HG02678 (cell line): ENCODE measurements around the gene DNASE1L2.
"Not testable (repeated sequence)": the region's sequence is repeated elsewhere in the genome, so short reads cannot be mapped to it uniquely, and the experiment has no call there.

Source experiments
- ATAC-seq: cut with Tn5 transposase; IDR thresholded peaks from one replicate; pipeline ENCODE4 v1.9.1; 2021; ENCODE audit warnings: mild to moderate bottlenecking, moderate library complexity; ENCODE audit not compliant: unreplicated experiment

The DNASE1L2 gene

GRCh38 chr16:2238150-2238837 is 2.0 kb downstream of the DNASE1L2 start:
- ATAC-seq: no peak

- no peak for ATAC-seq
These were observed 2.8 kb downstream of the DNASE1L2 start for GRCh38 chr16:2238838-2239675.

- ATAC-seq: not testable (repeated sequence)
These were observed 4.1 kb downstream of the DNASE1L2 start for GRCh38 chr16:2240331-2240730.

- no peak for ATAC-seq
These were observed 6.4 kb downstream of the DNASE1L2 start for GRCh38 chr16:2242598-2242997.

DNA sequence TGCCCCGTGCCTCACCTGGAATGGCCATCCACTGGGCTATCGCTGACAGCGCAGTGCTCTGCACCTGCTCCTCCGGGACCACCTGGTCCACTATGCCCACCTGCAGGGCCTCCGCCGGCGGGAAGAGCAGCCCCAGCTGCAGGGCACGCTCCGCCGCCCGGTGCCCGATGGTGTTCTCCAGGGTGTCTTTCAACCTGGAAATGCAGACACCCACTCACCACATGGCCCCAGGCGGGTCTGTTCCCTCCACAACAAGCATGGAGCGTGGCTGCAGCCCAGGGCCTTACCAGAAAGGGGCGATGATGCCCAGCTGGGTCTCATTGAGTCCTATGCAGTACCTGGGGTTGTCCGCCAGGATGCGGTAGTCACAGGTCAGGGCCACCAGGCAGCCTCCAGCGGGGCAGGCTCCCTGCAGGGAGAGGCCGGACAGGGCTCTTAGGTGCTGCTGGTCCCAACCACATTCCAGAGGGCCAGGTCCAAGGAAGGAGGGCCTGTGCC is 6.8 kb downstream of the DNASE1L2 start:
- ATAC-seq: no peak

DNA sequence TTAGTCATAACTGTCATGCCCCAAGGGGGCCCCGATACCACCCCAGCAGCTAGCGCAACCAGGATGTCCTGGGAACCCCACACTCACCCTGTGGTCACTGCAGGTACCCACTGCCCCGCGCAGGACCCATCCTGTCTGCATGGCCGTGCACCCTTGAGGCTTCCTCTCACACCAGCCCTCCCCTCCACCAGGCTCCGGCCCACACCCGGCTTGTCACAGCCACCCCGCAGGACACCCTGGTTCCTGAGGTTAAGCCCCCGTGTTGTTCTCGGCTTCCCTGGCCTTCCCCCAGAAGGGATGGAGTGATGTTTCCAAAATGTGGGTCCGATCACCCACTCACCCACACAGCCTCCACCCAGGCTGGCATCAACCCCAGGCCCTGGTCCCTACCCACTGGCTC is 7.5 kb downstream of the DNASE1L2 start:
- no peak for ATAC-seq

- ATAC-seq: no peak
These were observed 8.1 kb downstream of the DNASE1L2 start for GRCh38 chr16:2244301-2244700.

DNA sequence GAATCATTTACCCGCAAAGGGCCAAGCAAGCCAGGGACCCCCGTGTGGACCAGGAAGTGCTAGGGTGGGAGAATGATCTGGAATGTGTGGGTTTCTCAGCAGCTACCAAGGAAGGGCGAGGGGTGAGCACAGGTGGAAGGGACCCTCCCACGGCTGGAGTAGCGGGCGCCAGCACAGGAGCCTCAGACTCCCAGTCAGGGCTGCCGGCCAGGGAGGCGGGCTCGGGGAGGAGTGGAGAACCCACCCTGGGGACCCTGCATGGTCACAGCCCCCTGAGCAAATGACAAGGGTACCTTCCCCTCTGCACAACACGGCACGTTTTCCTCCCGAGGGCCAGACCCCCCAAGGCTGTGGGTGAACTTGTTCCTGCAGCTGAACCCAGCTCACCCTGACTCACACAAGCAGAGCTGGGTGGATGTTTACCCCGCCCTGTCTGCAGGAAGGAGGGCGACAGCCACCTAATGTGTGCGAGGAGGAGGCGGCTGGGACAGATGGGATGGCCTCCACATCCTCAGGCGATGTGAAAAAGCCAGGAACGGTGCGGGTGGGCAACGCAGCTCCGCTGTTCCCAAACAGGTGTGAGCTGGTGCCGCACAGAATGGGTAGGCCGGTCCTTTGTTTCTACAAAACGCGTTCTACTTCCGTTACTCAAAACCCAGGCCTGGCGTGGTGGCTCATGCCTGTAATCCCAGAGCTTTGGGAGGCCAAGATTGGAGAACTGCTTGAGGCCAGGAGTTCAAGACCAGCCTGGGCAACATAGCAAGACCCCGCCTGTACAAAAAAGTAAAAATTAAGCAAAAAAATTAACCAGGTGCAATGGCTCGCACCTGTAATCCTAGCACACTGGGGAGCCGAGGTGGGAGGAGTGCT is 8.9 kb downstream of the DNASE1L2 start:
- no peak for ATAC-seq

DNA sequence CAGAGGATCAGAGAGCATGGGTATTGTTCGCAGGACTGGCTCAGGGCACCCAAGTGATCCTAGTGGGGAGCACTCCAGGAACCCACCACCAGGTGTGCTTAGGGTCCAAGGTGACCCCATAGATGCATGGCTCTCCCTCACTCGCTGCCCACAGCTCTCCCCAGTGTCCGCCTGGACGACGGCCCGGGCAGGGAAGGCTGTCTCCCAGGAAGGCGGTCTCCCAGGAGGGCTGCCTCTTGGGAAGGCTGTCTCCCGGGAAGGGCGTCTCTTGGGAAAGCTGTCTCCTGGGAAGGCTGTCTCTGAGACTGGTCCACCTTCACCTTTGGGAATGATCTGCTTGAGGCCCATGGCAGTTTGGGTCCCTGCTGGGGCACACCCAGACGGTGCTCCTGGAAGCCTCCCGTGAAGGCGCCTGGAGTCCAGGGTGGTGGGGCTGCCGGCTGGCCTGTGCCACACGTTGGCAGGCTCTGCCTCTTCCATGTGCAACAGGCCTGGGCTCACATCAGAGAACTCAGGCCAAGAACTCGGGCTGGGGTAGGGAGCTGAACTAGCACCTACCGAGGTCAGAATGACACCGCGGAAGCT is 10.1 kb downstream of the DNASE1L2 start:
- ATAC-seq: no peak

DNA sequence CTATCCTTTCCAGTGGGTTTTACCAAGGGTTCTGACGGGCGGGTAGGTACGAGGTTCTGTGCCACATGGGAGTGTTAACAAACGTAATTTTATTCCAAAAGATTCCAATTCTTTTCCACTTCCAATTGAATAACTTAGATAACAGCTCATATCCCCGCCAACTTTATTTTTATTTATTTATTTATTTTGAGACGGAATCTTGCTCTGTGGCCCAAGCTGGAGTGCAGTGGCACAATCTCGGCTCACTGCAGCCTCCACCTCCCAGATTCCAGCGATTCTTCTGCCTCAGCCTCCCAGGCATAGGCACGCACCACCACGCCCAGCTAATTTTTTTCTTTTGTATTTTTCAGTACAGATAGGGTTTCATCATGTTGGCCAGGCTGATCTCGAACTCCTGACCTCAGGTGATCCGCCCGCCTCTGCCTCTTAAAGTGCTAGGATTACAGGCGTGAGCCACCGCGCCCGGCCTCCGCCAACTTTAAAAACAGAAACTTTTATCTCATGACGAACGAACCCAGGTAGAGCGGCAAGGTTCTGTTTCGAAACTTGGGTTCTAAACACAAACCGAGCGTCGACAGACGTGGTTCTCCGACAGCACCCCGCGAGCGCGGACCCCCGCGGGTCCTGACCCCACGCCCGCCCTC is 14.5 kb downstream of the DNASE1L2 start:
- ATAC-seq: no peak

GRCh38 chr16:2251296-2252111 is 15.3 kb downstream of the DNASE1L2 start, which contains the start of gene ECI1:
Gene ECI1 (minus strand): TSS chr16:2251587. CDS start chr16:2251566, 21 bp downstream.
- peak; percentile 92 for ATAC-seq

GRCh38 chr16:2252806-2253148 is 16.5 kb downstream of the DNASE1L2 start:
- no peak for ATAC-seq

- ATAC-seq: no peak
These were observed 17.0 kb downstream of the DNASE1L2 start for GRCh38 chr16:2253293-2253692.

DNA sequence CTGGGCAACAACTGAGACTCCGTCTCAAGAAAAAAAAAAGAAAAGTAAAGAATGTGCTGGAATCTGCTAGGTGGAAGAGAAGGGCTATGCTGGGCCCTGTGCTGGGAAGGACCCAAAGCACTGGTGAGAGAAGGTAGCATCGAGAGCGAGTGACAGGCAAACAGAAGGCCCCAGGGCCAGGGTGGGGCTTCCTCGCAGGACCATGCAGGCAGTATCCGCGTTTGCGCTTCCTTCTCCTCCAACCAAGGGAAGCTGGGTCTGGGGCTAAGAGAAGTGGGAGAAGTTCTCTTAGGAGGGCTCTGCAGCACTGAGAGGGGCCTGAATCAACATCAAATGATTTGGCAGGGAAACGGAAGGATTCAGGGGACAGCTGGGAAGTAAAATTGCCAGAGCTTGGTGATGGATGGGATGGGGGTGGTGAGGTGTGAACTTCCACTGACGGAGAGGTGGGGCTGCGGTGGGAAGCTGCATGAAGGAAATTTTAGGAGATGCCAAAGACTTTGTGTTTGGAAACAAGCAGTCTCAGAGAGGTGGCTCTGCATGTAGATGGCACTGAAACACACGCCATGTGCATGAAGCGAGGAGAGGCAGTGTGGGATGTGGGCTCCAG is 20.4 kb downstream of the DNASE1L2 start:
- no peak for ATAC-seq

DNA sequence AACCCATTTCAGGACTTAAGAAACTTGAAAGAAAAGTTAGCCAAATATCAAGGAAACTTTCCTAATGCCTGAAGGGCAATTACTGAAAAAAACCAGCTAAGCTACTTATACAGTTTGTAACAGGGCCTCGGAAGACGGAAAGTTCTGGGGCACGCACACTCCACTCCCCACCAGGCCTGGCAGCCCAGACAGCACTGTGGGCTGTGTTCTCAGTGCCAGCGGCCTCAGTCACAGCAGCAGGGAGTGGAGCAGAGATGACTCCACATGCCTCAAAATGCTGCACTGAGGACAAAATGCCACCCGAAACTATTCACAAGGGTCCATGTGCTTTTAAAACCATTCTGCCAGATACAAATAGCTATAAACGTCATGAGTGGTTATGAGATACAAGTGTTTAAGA is 21.5 kb downstream of the DNASE1L2 start:
- ATAC-seq: no peak

DNA sequence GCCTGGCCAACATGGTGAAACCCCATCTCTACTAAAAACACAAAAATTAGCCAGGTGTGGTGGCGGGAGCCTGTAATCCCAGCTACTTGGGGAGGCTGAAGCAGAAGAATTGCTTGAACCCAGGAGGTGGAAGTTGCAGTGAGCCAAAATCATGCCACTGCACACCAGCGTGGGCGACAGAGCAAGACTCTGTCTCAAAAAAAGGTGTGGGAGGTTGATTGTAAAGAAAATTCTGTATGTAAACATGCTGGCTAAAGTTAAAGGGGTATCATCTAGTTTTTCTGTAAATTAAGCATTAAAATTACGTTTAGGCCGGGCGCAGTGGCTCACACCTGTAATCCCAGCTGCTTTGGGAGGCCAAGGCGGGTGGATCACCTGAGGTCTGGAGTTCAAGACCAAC is 22.3 kb downstream of the DNASE1L2 start:
- not testable (repeated sequence) for ATAC-seq

DNA sequence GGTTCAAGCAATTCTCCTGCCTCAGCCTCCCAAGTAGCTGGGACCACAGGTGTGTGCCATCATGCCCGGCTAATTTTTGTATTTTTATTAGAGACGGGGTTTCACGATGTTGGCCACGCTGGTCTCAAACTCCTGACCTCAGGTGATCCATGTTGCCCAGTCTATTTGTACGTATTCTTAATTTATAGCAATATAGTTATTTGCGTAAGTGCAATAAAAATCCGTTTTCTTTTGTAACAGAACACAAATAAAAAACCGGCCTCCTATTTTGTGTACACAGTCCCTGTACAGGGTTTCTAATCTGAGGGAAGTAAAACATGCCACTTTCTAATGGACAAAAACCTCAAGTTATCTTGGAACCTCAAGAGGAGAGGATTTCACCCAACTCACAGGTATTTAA is 24.0 kb downstream of the DNASE1L2 start:
- no peak for ATAC-seq

DNA sequence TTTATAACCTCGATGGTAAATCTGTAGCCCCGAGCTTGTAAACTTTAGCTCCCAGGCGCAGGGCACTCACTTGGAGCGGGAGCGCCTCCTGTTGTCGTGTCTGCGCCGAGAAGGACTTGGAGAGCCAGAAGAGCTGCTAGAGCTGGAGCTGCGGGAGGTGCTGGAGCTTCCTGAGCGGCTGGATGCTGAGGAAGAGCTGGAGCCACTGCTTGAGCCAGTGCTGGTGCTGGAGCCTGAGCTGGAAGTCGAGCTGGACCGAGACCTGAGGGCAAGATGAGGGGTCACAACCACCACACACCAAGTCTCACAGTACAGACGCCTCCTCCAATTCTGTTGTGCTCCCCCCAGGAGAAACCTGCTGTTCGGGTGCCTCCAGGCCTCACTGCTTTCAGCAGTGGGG is 26.8 kb downstream of the DNASE1L2 start:
- not testable (repeated sequence) for ATAC-seq

DNA sequence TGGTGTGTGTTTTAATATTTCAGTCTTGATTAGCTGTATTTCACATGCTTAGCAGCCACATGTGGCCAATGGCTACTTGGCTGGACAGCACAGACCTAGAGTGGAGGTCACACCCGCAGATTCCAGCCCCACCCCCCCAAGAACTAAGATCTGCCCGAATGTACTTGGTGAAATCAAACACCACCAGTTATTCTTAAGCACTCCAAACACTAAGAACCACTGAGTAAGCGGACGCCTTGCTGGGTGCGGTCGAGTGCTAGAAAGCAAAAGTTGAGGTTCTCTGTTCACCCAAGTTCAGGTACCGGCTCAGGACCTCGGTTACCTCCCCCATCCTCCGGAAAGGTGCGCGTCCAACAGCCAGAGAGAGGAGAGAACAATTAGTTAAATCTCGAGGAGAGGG is 30.6 kb downstream of the DNASE1L2 start:
- not testable (repeated sequence) for ATAC-seq
